NCI-H748 treated with DMSO at 0.1 percent for 48 hours (cell line): ENCODE results near the gene INPP4B.

Experiments
- DNase-seq: peaks from one replicate; lab custom pipeline; 2025; lab: John Stamatoyannopoulos, UW

The INPP4B gene

GRCh38 chr4:142222127-142222526 is 624.0 kb downstream of the INPP4B start:
- DNase-seq = no peak

- no peak for DNase-seq
These were observed 627.4 kb downstream of the INPP4B start for GRCh38 chr4:142218726-142219125.

GRCh38 chr4:142211444-142211843 is 634.7 kb downstream of the INPP4B start:
- DNase-seq = no peak

- DNase-seq = no peak
These were observed 642.6 kb downstream of the INPP4B start for GRCh38 chr4:142203505-142203904.

- DNase-seq = no peak
These were observed 643.4 kb downstream of the INPP4B start for GRCh38 chr4:142202404-142203332.

GRCh38 chr4:142201041-142201440 is 645.1 kb downstream of the INPP4B start:
- DNase-seq = no peak

GRCh38 chr4:142194905-142195304 is 651.2 kb downstream of the INPP4B start:
- DNase-seq = no peak

- no peak for DNase-seq
These were observed 654.2 kb downstream of the INPP4B start for GRCh38 chr4:142191901-142192300.

- DNase-seq = no peak
These were observed 665.1 kb downstream of the INPP4B start for GRCh38 chr4:142181021-142181420.

GRCh38 chr4:142169216-142169615 is 676.9 kb downstream of the INPP4B start:
- DNase-seq = no peak

GRCh38 chr4:142168181-142168580 is 677.9 kb downstream of the INPP4B start:
- no peak for DNase-seq

- no peak for DNase-seq
These were observed 681.2 kb downstream of the INPP4B start for GRCh38 chr4:142164767-142165500.

GRCh38 chr4:142161086-142161485 is 685.0 kb downstream of the INPP4B start:
- no peak for DNase-seq

- no peak for DNase-seq
These were observed 685.6 kb downstream of the INPP4B start for GRCh38 chr4:142160509-142160908.

- no peak for DNase-seq
These were observed 687.1 kb downstream of the INPP4B start for GRCh38 chr4:142158980-142159379.

GRCh38 chr4:142156256-142156655 is 689.8 kb downstream of the INPP4B start:
- no peak for DNase-seq

GRCh38 chr4:142155347-142155746 is 690.8 kb downstream of the INPP4B start:
- DNase-seq = no peak

GRCh38 chr4:142150483-142150882 is 695.6 kb downstream of the INPP4B start:
- DNase-seq = no peak

GRCh38 chr4:142144813-142145212 is 701.3 kb downstream of the INPP4B start:
- no peak for DNase-seq

GRCh38 chr4:142142366-142143054 is 703.6 kb downstream of the INPP4B start:
- DNase-seq = no peak

GRCh38 chr4:142141224-142141623 is 704.9 kb downstream of the INPP4B start:
- DNase-seq = no peak

- no peak for DNase-seq
These were observed 715.4 kb downstream of the INPP4B start for GRCh38 chr4:142130666-142131065.

GRCh38 chr4:142129931-142130330 is 716.2 kb downstream of the INPP4B start:
- no peak for DNase-seq
